Right atrium auricular region (tissue), 2 donors: ENCODE results near the gene PERP. TPM values are rescaled to one million over a fixed set of nuclear protein-coding genes. Genes with fewer than 3 reads are reported as not detected.

Source experiments
- DNase-seq: peaks from one replicate; pipeline ENCODE4 v3.0.0-alpha.2; 2019; ENCODE audit warnings: low spot score
- H3K27ac ChIP-seq, 2 donors: fragments of 200-600 bp; sonication (generic); 1 replicate in 1 of 2; 2 replicates in 1 of 2; pipeline ENCODE4 v1.5.1; 2016 to 2019
- H3K27me3 ChIP-seq, 2 donors: fragments of 200-600 bp; sonication (generic); one replicate each; pipeline versions ENCODE4 v1.5.1 to v1.6.0; 2017 to 2019
- H3K36me3 ChIP-seq: fragments of 200-600 bp; sonication (generic); one replicate; pipeline ENCODE4 v1.5.1; 2016
- H3K4me1 ChIP-seq, 2 donors: fragments of 200-600 bp; sonication (generic); one replicate each; pipeline versions ENCODE4 v1.5.1 to v1.6.0; 2017 to 2019
- H3K4me3 ChIP-seq, 2 donors: fragments of 200-600 bp; sonication (generic); 1 replicate in 1 of 2; 2 replicates in 1 of 2; pipeline ENCODE4 v1.5.1; 2017 to 2019; ENCODE audit warnings: mild to moderate bottlenecking in 1 of 2, moderate library complexity in 1 of 2
- H3K9me3 ChIP-seq, 2 donors: fragments of 200-600 bp; sonication (generic); one replicate each; pipeline ENCODE4 v1.5.1; 2019
- CTCF ChIP-seq, 2 donors: fragments of 200-600 bp; sonication (generic); IDR thresholded peaks; one replicate each; pipeline ENCODE4 v1.5.1; 2019; ENCODE audit warnings: antibody characterized with exemption in 2 of 2
- total RNA-seq, 2 donors: library from RNA; depleted of rRNA; stranded (reverse); fragments of >200 nt; gene quantifications; one replicate each; pipeline ENCODE4 v1.1.0, GENCODE V29; 2016

Gene PERP
- total RNA-seq, 2 donors from 2014 or later, result 46.3 to 57.8 TPM

- no peaks in the 10 kb centered on the region for H3K9me3 ChIP-seq
- no peak for TF ChIP-seq CTCF (IDR thresholded peaks at IDR 0.05)
- H3K36me3 ChIP-seq, result no peaks in the 10 kb centered on the region
- H3K27ac ChIP-seq, result peak overlapping the region; percentile 91 to 92
- H3K4me1 ChIP-seq, result peaks cover 0 to 20% of the 10 kb centered on the region in 2 donors
- peak overlapping the region; percentile 71 to 81 for H3K4me3 ChIP-seq
- DNase-seq, result no peak
- H3K27me3 ChIP-seq, result no peaks in the 10 kb centered on the region
Observed at GRCh38 chr6:138107752-138108592, 753 bp upstream of the PERP start.

GRCh38 chr6:138106665-138107077 is 548 bp downstream of the PERP start:
- Histone ChIP-seq H3K27ac (peak overlapping the region; percentile 91 to 92), H3K36me3 (no peaks in the 10 kb centered on the region), H3K27me3 (no peaks in the 10 kb centered on the region), H3K9me3 (no peaks in the 10 kb centered on the region), H3K4me1 (peaks cover 0 to 20% of the 10 kb centered on the region in 2 donors), H3K4me3 (peak overlapping the region; percentile 71 to 81)
- DNase-seq, result no peak
- no peak for TF ChIP-seq CTCF (IDR thresholded peaks at IDR 0.05)

GRCh38 chr6:138105880-138106664 is 1.1 kb downstream of the PERP start:
- no peaks in the 10 kb centered on the region for H3K36me3 ChIP-seq
- H3K4me1 ChIP-seq, result peaks cover 0 to 20% of the 10 kb centered on the region in 2 donors
- no peak for DNase-seq
- H3K27me3 ChIP-seq, result no peaks in the 10 kb centered on the region
- TF ChIP-seq CTCF (IDR thresholded peaks at IDR 0.05), result no peak
- H3K9me3 ChIP-seq, result no peaks in the 10 kb centered on the region
- H3K4me3 ChIP-seq, result peak overlapping the region; percentile 71 to 81
- peak overlapping the region; percentile 91 to 92 for H3K27ac ChIP-seq

GRCh38 chr6:138105446-138105845 is 1.8 kb downstream of the PERP start:
- Histone ChIP-seq H3K27ac (peak overlapping the region; percentile 91 to 92), H3K4me1 (peaks cover 0 to 20% of the 10 kb centered on the region in 2 donors), H3K36me3 (no peaks in the 10 kb centered on the region), H3K27me3 (no peaks in the 10 kb centered on the region), H3K4me3 (peak overlapping the region; percentile 71 to 81), H3K9me3 (no peaks in the 10 kb centered on the region)
- DNase-seq, result no peak
- TF ChIP-seq CTCF (IDR thresholded peaks at IDR 0.05), result no peak

GRCh38 chr6:138104618-138105213 is 2.5 kb downstream of the PERP start:
- H3K27ac ChIP-seq, result peak overlapping the region; percentile 91 to 92
- no peaks in the 10 kb centered on the region for H3K9me3 ChIP-seq
- no peaks in the 10 kb centered on the region for H3K27me3 ChIP-seq
- TF ChIP-seq CTCF (IDR thresholded peaks at IDR 0.05), result no peak
- H3K36me3 ChIP-seq, result no peaks in the 10 kb centered on the region
- peak overlapping the region in 1 of 2 donors; percentile 81 for H3K4me3 ChIP-seq
- no peak for DNase-seq
- peaks cover 0 to 20% of the 10 kb centered on the region in 2 donors for H3K4me1 ChIP-seq
